ENCODE data around the gene MTCL1.

MTCL1 gene

GRCh38 chr18:8816816-8817215 is 111.5 kb downstream of the MTCL1 start:
- no peak for DNase-seq

DNA sequence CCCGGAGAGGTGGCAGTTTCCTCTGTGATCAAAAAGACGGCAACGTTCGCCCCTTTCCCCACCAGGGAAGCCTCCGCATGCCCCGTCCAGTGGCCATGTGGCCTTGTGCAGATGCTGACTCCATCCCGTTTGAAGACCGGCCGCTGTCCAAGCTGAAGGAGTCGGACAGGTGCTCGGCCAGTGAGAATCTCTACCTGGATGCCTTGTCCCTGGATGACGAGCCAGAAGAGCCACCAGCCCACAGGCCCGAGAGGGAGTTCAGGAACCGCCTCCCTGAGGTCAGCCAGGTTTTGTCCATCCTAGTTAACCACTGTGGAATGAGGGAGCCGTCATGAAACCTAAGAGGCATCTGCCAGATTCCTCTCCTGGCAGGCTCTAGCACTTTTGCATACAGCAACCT is 113.6 kb downstream of the MTCL1 start:
- no peak for DNase-seq

DNA sequence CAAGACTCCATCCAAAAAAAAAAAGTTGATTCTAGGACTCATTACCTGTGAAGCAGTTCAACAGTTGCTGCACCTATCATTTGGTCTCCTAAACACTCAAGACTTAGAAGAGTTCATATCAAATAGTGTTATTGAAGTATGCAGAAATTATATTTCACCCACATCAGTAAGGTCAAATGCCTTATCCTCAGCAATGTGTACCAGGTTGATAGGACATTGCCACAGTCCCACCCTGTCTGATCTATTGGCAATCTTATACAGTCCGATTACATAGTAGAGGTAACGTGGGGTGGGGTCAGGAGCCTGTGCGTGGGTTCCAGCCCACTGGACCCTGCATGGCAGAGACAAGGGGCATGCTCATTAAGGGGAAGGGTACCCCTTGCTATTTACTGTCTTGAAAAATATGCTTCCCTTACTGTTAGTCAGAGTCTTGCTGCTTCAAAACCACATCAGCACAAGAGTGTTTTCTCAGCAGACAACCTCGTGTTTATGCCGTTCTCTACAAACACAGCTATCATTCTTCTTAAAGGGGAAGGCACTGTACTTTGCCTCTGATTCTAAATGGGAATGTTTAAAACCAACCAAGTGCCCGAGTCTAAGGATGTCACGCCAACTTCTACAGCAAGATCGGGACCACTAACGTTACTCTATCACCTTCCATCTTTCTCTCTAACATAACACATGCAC is 115.2 kb downstream of the MTCL1 start:
- DNase-seq, result peak; percentile 73

- DNase-seq, result no peak
Measured at GRCh38 chr18:8821083-8821465, 115.7 kb downstream of the MTCL1 start.

DNA sequence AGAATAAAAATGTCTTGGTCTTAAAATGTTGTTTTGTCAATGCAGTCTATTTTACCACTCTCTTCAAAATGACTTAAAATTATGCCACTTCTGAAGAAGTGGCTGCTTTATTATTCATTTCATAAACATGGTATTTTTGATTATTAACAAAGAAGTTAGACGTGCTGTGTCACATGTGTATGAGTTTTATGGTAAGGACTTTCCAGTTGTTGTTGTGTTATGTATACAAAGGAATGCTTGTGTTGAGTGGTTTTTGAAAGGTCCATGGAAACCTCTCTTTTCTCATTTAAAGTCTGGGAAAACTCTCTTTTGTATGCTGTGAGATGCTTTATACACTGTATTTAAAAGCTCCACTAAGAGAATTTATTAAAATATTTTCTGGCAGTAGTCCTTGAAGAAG is 116.2 kb downstream of the MTCL1 start:
- no peak for DNase-seq

DNA sequence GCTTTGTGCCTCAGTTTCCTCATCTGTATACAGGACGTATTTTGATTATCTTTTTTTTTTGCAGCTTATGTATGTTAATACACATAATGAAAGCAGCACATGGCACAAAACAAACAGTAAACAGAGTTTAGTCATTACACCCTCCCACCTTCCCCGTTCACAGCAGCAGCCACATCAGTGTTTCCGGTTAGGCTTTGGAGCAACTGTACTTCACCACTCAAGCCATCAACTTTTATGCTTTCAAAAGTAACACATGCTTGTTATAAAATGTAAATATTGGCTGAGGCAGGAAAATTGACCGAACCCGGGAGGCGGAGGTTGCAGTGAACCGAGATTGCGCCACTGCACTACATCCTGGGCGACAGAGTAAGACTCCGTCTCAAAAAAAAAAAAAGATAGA is 117.3 kb downstream of the MTCL1 start:
- no peak for DNase-seq

DNA sequence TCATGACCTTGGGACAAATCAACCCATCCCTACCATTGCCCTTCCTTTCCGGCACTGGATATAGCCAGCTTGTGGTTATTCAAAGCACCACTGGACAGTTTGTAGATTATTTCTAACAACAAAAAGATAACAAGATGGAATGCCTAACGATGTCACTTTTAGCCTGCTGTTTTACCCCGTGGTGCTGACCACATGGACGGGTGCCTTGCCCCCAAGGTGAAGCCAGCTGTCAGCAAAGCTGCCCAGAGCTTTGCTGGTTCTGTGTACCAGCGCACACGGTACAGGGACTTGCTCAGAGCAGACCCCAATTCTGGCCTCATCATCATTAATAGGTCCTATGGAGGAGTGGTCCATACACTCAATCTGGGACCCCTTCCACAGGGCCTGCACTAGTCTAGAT is 118.2 kb downstream of the MTCL1 start:
- no peak for DNase-seq

GRCh38 chr18:8824846-8825245 is 119.5 kb downstream of the MTCL1 start:
- no peak for DNase-seq

GRCh38 chr18:8825273-8825672 is 119.9 kb downstream of the MTCL1 start:
- DNase-seq, result no peak

DNA sequence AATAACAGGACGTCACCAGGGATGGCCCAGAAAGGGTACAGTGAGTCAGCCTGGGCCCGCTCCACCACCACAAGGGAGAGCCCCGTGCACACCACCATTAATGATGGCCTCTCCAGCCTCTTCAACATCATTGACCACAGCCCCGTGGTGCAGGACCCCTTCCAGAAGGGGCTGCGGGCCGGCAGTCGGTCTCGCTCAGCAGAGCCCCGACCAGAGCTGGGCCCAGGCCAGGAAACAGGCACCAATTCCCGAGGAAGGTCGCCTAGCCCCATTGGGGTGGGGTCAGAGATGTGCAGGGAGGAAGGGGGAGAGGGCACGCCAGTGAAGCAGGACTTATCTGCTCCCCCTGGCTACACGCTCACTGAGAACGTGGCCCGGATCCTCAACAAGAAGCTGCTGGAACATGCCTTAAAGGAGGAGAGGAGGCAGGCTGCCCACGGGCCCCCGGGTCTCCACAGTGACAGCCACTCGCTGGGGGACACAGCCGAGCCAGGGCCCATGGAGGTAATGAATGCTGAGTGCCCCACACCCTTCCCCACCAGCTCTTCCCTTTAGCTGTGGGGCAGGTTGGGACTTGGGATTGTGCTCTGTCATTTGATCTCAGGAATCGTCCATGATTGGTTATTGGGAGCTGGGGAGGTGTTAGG is 120.5 kb downstream of the MTCL1 start:
- no peak for DNase-seq

DNA sequence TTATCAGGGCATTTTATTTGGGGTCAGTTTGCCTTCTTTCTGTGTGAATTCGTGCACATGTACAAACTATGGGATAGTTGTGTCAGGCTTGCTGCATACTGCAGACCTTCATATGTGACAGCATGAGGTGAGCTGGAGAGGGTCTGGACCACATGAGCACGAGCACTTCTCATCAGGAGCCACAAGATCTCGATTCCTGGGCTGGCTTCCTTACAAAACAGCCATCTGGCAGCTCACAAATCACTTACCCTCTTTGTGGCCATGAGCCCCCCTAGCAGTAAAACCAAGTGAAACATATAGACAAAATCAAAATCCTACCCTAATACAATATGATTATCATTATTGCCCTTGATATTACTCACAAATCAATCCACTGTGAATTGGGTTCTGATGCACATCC is 121.2 kb downstream of the MTCL1 start:
- DNase-seq, result no peak

- DNase-seq, result no peak
Measured at GRCh38 chr18:8826971-8827370, 121.6 kb downstream of the MTCL1 start.

- DNase-seq, result no peak
Measured at GRCh38 chr18:8828300-8828699, 122.9 kb downstream of the MTCL1 start.

GRCh38 chr18:8828798-8829197 is 123.4 kb downstream of the MTCL1 start:
- no peak for DNase-seq

DNA sequence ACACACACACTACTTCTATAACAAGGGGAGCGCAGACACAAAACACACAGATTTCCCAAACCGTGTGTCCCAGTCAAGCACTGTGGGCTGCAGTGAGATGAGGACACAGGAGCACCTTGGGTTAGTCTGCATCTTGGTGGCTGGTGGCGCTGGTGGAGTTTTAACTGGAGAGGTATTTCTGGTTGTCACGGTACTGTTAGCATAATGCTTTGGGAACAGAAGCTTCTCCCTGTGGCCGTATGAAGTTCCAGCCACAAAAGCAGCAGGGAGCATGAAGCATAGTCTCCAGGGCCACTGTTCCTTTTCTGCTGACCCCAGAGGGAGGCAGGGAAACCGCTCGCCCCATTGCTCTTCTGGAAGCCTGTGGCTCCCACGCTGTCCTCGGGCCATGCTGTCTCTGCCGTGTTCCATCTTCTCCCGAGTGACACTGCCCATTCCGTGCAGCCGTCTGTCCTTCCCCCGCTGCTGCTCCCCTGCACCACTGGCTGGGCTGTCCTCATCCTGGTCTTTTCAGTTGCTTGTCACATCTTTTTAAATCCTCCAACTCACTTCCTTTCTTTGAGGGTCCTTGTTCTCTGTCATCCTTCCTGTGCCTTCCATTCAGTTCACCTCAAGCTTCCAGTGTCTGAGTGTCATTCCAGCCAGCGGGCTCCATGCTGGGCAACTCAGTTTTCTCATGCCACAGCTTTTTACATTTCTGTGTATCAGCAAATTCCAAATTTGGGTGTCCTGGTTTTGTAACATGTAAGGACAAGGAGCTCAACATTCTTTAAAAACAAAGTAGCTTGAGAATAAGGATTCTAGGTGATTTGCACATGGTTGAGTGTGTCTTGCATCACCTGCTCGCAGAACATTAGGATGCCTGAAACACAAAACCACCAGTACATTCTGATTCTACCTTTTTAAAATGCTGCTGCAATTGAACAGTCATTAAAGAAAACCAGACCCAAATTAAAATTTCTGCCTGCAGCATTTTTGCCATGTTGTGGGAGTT is 125.0 kb downstream of the MTCL1 start:
- no peak for DNase-seq

DNA sequence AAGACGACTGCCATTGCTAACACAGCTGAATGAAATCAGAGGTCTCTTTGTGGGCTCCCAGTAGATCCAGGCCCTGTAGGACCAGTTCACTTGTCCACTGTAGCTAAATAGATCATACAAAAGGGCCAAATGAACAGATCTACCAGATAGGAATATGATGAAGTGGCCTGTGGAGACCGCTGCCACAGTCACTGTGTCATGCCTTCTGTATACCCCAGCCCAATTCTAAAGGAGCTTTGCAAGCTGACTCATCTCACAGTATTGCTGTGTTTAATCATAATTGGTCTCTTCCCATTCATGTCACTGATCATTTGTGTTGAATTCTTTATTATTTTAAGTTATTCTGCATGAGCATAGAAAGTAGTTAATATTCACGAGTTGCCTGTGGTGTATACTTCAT is 125.8 kb downstream of the MTCL1 start:
- no peak for DNase-seq

DNA sequence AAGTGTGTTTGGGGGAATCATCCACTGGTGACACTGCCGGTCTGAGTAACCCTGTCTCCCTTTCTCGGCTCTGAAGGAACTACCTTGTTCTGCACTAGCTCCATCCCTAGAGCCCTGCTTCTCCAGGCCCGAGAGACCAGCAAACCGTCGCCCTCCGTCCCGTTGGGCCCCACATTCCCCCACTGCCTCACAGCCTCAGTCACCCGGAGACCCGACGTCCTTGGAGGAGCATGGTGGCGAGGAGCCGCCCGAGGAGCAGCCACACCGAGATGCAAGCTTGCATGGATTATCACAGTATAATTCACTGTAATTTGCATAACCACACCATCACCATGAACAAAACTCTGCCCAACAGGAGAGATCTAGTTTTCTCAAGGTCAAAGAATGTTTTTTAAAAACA is 126.2 kb downstream of the MTCL1 start:
- DNase-seq, result no peak

DNA sequence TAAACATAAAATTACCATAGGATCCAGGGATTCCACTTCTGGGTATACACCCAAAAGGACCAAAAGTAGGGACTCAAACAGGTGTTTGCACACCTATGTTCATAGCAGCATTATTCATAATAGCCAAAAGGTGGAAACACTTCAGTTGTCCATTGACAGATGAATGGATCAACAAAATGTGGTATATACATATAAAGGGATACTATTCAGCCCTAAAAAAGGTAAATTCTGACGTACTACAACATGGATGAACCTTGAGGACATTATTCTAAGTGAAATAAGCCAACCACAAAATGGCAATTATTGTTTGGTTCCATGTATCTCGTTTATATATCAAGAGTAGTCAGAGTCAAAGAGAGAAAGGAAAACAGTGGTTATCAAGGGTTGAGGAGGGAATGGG is 128.1 kb downstream of the MTCL1 start:
- no peak for DNase-seq

DNA sequence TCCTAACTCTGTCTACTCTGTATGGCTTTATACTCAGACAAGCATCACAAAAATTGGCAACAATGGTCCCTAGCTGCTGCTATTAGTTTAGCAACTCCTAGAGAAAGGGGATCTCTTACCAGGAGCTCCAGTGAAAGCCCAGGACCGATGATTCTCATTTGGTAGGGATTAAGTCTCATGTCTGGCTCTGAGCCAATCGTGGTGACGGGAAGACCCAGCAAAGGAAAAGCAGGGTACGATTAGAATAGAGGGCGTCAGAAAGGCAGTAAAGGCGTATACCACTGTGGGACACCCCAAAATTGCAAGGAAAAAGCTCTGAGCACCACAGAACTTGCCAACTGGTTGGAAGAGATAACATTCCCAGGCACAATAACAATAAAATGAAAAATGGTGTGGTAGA is 129.5 kb downstream of the MTCL1 start:
- peak; percentile 89 for DNase-seq

DNA sequence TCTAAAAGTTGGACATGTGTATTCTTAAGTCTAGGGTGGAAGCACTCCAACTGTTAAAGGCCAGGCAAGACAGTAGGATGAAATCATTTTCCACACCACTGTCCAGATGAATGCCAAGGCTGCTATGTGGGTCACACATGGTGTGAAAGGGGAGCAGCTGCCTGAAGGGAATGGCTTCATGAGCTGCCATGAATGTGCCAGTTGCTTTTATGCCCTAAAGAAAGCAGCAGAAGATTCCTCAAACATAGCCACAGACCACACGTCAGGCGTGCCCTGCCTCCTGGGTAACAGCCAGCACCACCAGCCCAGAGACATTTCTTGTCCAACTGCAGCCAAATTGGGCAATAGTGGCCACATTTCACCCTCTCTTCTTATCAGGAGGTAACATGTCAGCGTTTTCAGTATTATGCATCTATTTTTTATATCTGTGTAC is 130.2 kb downstream of the MTCL1 start:
- peak; percentile 92 for DNase-seq

DNA sequence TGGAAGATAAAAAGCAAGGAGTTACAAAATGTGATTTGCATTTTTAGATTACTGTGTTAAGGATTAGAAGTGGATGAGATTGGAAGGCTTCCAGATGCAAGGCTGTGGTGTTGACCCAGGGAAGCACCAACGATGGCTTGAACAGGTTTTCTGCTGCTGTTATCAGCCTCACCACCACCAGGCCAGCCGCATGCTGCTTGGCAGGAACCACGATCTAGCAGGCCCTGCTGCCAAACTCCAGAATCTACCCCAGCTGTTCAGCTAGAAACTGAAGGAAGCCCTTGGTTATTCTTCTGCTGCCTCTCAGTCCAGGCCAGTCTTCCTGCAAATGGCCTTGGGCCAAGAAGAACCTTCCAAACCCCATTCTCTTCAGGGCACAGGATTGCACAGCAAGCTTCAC is 133.9 kb downstream of the MTCL1 start:
- DNase-seq, result peak; percentile 89

- DNase-seq, result no peak
Measured at GRCh38 chr18:8841781-8842485, 136.6 kb downstream of the MTCL1 start.

DNA sequence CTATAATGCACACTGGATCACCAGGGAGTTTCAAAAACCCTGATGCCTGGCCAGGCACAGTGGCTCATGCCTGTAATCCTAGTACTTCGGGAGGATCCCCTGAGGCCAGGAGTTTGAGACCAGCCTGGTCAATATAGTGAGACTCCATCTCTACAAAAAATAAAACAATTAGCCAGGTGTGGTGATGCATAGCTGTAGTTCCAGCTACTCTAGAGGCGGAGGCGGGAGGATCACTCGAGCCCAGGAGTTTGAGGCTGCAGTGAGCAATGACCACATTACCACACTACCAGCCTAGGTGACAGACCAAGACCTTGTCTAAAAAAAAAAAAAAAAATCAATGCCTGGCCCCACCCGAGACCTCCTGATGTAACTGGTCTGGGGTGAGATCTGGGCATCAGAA is 137.2 kb downstream of the MTCL1 start:
- DNase-seq, result no peak

All from hematopoietic multipotent progenitor cell treated with erythropoietin and hydrocortisone succinate and interleukin-3 and kit ligand, for 8 days (in vitro differentiated cells).